Kasumi-1 (cell line): ENCODE measurements around the gene SPOCK3.
"Not testable (repeated sequence)": the region's sequence is repeated elsewhere in the genome, so short reads cannot be mapped to it uniquely, and the experiment has no call there.

Experiments
- DNase-seq, 2 experiments: peaks; one replicate each; lab custom pipeline; 2025; lab: John Stamatoyannopoulos, UW

Gene SPOCK3

DNA sequence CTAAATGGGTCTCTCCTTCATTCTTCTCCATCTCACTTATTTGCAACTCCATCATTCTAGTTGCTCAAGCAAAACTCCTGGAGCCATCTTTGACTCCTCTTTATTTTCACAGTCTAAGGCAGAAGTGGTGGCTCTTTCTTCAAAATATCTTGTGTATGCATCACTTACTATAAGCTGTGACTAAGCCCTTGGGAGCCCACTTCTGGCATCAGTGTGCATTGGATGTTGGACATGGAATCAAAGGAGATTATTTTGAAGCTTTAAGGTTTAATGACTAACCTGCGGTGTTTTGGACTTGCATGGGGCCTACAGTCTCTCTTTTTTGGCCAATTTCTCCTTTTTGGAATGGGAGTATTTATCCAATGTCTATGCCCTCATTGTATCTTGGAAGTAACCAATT is 276.8 kb downstream of the SPOCK3 start:
- DNase-seq, result no peak

DNA sequence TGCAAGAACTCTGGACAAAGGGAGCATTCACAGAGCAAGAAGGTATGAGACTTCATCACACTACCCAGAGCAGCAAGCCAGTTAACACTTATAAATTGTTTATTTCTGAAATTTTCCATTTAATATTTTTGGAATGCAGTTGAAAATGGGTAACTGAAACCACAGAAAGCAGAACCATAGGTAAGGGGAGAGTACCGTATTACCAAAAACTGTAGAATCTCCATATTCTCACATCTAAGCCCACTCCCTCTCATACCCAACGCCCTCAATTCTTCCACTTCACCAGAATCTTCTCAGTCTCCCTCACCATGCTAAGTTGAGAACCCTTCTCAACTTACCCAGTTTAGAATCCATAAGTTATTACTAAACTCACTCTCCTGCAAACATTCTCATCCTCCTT is 277.8 kb downstream of the SPOCK3 start:
- no peak for DNase-seq

DNA sequence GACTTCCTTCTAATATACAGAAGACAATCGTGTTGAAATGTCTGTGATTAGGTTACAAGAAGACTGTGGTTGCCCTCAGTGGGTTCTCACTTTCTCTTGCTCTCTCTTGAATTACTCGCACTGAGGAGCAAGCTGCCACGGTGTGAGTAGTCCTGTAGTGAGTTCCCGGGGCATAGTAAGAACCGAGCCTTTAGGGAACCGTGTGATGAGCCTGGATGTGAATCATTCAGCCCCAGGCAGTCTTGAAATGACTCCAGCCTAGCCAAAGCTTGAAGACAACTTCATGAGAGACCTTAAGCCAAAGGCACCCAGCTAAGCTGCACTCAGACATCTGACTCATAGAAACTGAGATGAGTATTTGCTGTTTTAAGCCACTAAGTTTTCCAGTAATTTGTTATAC is 292.7 kb downstream of the SPOCK3 start:
- no peak for DNase-seq

DNA sequence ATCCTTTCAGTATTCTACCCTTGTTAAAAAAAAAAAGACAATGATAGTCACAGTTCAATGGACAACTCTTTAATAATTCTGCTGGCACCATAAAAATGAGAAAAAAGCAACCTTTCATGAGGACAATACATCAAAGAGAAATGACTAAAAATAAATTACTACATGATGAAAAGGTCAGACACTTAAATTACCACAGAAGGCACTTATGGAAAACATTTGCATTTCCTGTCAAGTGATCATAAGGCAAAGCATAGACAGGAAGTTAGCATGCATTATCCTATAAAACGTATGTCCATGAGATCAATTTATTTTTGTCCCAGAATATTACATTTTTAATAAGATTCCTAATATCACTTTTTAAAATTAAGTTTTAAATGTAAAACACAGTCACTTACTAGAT is 303.8 kb downstream of the SPOCK3 start:
- no peak for DNase-seq

DNA sequence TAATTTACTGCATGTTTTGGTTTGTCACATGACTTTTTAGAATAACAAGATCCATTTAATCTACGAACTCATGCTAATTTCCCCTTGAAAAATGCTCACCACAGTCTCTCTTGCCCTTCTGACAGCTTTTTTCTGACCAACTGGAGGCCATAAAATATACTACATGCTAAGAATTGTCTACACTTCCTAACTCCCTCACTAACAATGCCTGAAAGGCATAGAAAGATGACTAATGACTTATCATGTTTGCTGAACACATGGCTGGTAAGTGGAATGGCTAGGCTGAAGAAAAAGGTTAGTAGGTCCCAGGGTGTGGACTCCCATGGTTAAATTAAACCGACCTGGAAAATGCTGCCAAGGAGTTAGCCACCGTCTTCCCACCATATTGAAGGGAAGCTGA is 309.9 kb downstream of the SPOCK3 start:
- DNase-seq, result no peak

DNA sequence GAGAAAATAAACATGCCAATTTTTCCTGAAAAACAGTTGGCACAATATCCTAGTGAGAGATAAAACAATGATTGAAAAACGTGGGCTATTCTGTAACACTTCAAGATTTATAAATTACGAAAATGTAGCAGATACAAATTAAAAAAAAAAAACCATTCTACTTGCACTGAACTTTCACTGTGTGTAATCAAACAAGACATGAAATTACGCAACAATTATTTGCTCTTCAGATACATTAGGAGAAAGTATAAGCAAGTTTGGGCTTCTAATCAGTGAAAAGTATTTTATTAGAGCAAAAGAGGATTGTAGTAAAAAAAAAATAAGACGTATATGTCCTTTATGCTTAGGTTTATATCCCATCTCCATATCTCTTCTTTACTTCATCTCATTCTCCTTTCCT is 320.4 kb downstream of the SPOCK3 start:
- DNase-seq, result no peak

DNA sequence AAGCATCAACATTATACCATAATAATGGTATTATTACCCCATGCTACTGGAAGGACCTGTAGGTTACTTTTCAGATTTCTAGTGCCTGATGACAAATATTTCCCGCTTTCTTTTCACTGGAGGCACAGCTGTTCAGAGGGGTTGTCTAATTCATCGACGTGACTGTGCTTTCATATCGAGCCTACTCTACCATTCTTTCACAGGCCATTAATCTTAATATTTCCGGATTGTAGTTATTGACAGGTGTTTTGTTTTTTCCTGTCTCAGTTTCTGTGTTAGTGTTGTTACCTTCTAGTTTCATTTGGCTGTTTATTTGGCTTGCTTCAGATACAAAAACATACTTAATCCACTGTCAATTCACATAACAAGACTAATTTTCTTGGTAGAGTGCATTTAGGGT is 330.9 kb downstream of the SPOCK3 start:
- DNase-seq, result no peak

DNA sequence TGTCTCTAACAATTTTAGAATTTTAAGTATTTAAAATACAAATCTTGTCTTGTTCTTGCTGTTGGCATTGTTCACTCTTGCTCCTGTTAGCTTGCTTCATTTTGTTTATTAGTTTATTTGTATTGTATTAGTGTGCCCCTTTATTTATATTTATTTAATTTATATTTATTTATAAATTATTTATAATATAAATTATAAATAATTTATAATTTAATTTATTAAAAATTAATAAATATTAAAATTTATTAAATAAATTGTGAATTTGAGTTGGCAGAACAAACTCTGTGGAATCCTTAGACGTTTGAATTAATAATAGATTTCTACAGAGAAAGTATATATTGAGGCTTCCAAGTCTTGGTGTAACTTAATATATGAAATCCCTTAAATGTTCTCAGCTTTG is 331.4 kb downstream of the SPOCK3 start:
- DNase-seq, result no peak

DNA sequence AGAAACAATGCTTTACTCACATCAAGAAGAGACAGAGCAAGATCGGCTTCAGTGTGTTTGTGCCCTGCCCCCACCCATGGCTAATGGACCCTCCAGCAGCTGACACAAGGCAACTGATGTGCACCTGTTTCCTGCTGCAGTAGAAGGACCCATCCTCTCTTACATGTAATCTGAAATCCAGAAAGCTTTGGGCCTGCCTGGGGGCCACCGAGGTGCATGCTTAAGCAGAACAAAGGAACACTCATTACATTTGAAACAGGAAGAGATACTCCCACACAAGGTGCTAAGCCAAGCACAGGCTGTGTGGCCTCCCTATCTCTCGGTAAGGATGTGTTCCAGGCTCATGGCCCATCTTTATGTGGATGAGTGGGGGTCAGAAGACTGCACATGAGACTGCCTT is 338.0 kb downstream of the SPOCK3 start:
- DNase-seq, result no peak

DNA sequence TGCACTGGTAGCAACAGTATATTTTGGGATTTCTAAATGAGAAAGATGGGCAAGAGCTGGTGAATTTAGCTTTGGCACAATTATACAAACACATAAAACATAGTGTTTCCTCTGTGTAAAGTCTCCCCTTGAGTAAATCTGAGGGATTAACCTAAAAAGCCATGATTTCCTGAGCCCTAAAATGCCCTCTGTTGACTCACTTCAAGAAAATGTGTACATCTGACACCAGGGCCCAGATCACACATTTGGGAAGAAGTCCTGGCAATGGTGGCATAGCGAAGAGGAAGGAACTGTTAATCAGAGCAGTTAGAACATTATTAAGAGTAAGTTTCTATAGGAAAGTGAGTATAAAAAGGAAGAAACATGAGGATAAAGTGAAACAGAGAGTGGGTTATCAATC is 338.5 kb downstream of the SPOCK3 start:
- no peak for DNase-seq

DNA sequence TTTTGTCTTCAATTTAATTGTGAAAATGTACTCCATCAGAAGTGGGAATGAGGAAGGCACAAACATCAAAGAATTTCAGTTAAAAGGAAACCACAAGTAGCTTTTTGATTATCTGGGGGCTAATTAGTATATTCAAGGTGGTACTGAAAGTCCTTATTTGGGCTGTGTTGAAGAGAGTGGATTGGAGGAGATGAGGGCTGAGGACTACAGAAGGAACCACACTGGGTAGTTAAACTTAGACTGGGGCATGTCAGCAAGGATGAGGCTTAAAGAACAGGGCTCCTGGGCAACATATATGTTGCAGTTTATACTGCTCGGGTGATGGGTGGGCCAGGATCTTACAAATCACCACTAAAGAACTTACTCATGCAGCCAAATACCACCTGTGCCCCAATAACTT is 346.8 kb downstream of the SPOCK3 start:
- DNase-seq, result no peak

DNA sequence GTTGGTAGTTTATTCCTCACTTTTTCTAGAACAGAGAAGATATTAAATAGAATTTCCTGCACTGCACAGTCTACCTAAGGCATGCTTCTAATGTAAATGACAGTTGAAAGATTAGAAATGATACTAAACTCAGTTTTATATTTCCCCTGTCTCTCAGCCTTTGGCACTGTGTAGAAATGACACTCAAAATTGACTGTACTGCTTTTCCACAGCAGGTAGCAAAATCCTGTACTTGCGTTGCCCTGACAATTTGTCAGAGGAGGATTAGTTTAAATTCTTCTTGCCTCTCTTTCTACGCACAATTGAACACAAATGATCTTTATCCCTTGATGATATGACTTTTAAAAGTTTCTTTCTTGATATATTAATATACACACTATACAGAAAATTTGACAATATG is 347.6 kb downstream of the SPOCK3 start:
- no peak for DNase-seq

DNA sequence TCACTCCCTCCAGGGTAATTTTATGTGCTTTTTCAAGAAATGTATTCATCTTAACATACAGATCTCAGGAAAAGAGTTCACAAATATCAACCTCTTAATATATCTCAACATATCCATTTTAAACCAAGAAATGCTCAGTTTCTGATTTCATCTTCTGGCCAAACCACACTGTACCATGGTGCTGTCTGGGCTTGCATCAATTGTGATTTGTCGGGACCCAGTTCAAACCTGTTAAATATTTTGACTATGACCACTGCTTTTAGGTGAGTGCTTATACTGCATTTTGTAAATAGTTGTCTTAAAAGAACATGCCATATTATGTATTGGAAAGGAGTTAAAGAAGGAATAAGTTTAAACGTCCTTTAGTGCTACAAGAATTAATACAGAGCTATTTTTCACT is 352.1 kb downstream of the SPOCK3 start:
- no peak for DNase-seq

DNA sequence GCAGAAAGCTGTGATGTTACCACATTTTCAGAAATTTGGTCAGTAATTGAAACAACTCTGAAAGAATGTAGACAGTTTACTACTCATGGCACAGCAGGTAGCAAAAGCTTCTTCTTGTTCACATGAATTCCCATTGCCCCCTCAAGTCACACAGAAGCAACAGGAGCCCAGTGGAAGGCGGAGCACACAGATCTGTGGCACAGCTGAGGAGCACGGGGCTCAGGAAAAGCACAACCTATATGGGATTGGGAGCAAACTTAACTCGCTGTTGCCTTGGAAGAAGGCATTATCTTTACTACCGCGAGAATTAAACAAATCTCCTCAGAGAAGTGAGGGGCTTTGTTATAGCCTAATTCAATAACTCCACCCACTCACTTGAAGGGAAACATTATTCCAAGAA is 358.5 kb downstream of the SPOCK3 start:
- no peak for DNase-seq

DNA sequence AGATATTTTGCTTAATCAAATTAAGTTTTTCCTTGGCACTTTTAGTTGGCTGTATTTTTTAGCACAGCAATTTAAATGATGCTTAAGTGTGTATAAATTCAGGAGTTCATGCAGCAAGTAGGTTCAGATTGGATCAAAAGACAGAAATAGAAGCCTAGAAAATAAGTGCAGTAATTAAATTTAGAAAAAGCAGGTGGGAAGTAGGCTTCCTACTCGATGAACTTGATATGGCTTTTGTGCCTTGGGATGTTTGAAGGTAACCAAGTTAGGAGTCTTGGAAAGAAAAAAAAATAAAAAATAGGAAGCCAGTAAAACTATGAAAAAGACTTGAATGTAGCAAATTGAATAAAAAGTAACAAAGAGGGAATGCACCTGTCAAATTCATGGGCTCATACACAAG is 372.3 kb downstream of the SPOCK3 start:
- no peak for DNase-seq

DNA sequence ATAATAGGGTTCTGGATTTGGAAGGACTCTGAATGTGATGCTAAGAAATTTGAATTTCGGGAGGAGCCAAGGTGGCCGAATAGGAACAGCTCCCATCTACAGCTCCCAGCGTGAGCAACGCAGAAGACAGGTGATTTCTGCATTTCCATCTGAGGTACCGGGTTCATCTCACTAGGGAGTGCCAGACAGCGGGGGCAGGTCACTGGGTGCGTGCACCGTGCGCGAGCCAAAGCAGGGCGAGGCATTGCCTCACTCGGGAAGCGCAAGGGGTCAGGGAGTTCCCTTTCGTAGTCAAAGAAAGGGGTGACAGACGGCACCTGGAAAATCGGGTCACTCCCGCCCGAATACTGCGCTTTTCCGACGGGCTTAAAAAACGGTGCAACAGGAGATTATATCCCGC is 383.9 kb downstream of the SPOCK3 start:
- not testable (repeated sequence) for DNase-seq

DNA sequence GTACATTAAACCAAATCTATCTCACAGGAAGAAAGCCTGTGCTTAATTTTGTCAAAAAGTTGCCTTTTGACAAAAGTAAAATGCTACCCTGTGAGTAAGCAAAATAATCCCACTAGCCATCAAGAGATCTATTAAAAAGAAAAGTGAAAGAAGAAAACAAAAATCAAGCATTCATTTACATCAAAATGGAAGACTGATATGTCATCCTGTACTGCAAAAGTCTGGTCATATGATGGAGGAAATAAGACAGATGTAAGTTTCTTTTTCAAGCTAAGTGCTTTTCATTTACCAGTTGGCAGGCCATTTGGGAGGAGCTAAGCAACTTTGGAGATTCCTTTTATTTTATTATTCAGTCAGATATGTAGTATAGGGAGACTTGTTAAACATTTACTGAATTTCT is 387.4 kb downstream of the SPOCK3 start:
- DNase-seq, result no peak

DNA sequence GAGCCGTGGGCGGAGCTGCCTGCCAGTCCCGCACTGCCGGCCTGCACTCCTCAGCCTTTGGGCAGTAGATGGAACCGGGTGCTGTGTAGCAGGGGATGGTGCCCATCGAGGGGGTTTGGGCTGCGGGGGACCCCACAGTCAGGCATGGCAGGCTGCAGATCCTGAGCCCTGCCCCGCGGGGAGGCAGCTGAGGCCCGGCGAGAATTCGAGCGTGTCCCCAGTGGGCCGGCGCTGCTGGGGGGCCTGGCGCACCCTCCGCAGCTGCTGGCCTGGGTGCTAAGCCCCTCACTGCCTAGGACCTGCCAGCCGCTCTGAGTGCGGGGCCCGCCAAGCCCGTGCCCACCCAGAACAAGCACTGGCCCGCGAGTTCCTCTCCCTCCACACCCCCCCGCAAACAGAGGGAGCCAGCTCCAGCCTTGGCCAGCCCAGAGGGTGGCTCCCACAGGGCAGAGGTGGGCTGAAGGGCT is 391.5 kb downstream of the SPOCK3 start:
- no peak for DNase-seq

DNA sequence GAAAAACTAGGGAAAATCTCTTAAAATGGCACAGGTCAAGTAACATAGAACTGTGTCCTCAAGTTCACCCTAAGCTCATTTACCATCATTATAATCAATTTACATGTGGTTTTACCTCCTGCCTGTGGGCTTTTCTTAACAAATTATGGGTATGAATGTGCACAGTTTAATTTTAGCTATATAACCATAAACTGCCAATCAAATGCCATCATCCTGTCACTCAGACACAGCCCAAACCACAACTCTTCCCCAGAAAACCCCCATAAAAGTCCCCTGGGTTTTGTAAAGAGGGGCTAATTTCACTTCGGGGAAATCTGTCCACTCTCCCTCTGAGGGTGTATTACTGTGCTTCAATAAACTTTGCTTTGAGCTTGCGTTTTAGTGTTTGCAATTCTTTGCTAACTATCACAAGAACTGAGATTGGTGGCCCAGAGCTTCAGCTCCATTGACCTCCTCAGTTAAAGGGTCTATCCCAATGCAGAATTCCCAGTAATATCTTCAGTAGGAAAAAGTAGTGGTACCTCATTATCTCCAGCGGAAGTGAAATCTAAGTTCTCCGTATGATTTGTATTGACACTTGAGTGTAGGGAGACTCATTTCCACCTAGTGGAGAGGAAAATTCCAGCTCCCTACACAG is 394.6 kb downstream of the SPOCK3 start:
- DNase-seq, result no peak

DNA sequence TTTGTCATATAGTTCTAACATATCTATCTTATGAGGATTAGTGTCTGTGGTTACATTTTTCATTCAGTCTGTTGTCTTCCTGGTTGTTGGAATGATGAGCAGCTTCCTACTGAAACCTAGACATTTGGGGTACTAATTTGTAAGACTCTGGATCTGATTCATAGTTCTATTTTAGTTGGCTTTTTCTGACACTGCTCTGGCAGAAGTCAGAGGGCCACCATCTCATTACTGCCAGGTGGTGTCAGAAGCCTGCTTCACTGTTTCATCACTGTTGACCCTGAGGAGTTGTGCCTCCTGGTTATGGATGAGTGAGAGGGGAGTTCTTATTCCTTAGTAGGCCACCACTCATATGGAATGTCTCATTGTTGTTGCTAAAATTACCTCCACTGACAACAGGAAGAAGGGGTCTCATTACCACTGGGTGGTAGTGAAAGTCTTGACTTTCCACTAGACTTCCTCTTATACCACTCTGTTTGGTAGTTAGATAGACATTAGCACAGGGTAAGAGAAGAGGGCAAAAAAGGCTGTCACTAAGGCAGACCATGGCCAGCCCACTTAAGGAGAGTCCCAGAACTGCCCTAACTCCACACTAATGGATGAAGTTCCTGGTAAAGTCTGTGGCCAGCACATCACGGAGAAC is 395.2 kb downstream of the SPOCK3 start:
- no peak for DNase-seq

DNA sequence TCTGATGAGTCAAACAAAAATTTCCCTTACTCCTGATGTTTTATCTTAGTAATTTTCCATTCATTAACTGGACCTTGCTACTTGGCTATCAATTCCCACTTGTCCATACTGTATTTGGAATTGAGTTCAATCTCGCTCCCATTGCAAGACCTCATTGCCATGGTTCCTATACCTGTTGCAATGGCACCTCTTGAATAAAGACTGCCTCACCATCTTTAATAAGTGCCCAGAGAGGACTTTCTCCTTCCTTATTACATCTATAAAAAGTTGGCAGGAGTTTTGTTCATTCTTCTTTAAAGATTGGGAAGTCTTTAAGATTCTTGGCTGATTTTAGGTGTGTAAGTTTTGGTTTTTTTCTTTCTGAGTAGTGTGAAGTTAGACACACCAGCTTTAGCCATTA is 397.4 kb downstream of the SPOCK3 start:
- no peak for DNase-seq

DNA sequence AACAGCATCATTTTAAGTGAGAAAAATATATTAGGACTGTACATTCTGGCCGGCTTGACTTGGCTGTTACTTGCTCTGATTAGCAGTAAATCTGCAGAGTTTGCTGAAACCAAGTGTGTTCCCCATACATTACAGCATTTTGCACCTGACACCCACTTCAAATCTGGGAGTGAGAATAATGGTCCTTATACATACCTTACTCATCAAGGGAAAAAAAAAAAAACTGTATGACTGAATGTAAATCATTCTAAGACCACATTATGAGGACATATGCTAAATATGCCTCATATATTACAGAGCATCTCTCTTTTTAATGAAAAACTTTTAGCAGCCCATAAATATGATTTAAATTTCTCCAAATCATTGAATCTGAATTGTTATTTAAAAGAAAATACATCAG is 406.7 kb downstream of the SPOCK3 start:
- no peak for DNase-seq

DNA sequence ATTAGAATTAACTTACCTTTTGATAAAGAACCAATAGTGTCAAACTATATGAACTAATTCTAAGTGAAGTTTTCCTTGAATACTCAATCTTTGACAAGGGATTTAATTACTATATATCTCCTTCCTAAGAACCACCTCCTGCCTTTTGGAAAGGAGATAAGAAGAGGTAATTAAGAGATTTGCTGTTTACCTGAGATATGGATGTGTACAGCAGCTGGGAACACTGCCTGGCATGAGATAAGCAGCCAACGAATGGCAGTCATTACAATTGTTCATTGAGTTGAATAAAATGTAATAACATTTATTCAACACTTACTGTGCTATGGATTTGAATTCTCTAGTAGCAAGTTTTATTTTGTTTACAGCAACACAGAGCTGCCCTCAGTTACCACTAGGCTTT is 407.1 kb downstream of the SPOCK3 start:
- no peak for DNase-seq

DNA sequence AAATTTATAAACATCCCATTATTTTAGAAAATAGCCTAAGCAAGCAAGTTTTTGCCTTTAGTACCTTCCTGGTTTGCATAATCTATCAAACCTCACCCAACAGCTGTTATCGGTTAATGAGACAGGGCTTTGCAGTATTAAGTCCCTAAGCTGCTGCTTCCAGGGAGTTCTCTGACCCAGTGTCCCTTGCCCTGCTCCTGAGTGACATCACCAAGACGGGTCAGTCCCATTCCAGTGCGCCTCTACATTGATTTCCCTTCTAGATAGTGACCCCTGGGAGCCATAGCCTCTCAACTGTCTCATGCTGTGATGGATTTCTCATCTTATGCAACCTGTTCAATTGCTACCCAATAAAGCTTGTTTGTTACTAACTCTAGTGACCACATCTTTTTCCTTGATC is 410.4 kb downstream of the SPOCK3 start:
- no peak for DNase-seq
